ENCODE data around the gene NLRC3.

DNA sequence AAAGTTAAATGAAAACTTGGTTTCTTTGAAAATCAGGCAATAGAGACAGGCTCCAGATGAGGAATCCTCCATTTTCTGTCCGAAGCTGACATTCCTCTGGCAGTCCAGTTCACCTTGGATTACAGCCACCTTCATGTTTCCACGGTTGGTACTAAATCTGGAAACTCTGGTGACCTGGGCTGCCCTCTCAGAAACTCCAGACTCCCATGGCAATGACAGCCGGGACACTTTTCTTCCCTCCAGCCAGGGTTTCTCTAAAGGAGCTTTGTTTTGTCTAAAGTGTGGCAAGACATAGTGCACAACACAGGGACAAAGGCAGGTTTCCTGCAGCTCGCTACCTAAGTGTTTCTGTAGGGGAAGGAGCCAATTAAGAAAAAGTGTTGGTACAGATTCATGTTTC is 40.4 kb downstream of the NLRC3 start:
- TF ChIP-seq, protein P1, sequence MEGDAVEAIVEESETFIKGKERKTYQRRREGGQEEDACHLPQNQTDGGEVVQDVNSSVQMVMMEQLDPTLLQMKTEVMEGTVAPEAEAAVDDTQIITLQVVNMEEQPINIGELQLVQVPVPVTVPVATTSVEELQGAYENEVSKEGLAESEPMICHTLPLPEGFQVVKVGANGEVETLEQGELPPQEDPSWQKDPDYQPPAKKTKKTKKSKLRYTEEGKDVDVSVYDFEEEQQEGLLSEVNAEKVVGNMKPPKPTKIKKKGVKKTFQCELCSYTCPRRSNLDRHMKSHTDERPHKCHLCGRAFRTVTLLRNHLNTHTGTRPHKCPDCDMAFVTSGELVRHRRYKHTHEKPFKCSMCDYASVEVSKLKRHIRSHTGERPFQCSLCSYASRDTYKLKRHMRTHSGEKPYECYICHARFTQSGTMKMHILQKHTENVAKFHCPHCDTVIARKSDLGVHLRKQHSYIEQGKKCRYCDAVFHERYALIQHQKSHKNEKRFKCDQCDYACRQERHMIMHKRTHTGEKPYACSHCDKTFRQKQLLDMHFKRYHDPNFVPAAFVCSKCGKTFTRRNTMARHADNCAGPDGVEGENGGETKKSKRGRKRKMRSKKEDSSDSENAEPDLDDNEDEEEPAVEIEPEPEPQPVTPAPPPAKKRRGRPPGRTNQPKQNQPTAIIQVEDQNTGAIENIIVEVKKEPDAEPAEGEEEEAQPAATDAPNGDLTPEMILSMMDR (conservative IDR thresholded peaks at IDR 0.05 in 1 of 2, IDR thresholded peaks at IDR 0.05 in 1 of 2; ENCODE audit: extremely low read depth in 1 of 2, insufficient read depth in 1 of 2, low read depth in 1 of 2, low read length in 2 of 2) = no peak
- no peak for TF ChIP-seq EZH2 (IDR thresholded peaks at IDR 0.05; ENCODE audit: borderline replicate concordance, low read length)
